ENCODE results near the gene WFS1.

Gene WFS1

GRCh38 chr4:6229671-6230501 is 39.8 kb upstream of the WFS1 start:
- H3K27me3 ChIP-seq = no peaks in the 10 kb centered on the region
- H3K4me3 ChIP-seq (ENCODE audit: low read depth, low read length) = no peak overlapping the region
- DNase-seq = no peak
- no peak for TF ChIP-seq CTCF (IDR thresholded peaks at IDR 0.05; ENCODE audit: low read depth, low read length)
- H3K36me3 ChIP-seq = no peaks in the 10 kb centered on the region
- H3K9me3 ChIP-seq = no peaks in the 10 kb centered on the region
- peaks cover 29% of the 10 kb centered on the region for H3K4me1 ChIP-seq

- no peak for DNase-seq
- H3K27me3 ChIP-seq = no peaks in the 10 kb centered on the region
- H3K4me1 ChIP-seq = peaks cover 29% of the 10 kb centered on the region
- TF ChIP-seq CTCF (IDR thresholded peaks at IDR 0.05; ENCODE audit: low read depth, low read length) = no peak
- no peaks in the 10 kb centered on the region for H3K9me3 ChIP-seq
- no peak overlapping the region for H3K4me3 ChIP-seq (ENCODE audit: low read depth, low read length)
- H3K36me3 ChIP-seq = no peaks in the 10 kb centered on the region
Measured at GRCh38 chr4:6230502-6230785, 39.2 kb upstream of the WFS1 start.

- Histone ChIP-seq H3K36me3 (no peaks in the 10 kb centered on the region), H3K4me1 (peaks cover 29% of the 10 kb centered on the region), H3K27me3 (no peaks in the 10 kb centered on the region), H3K4me3 (ENCODE audit: low read depth, low read length) (no peak overlapping the region), H3K9me3 (no peaks in the 10 kb centered on the region)
- DNase-seq = no peak
- TF ChIP-seq CTCF (IDR thresholded peaks at IDR 0.05; ENCODE audit: low read depth, low read length) = no peak
Measured at GRCh38 chr4:6230827-6231662, 38.6 kb upstream of the WFS1 start.

GRCh38 chr4:6231663-6232165 is 37.9 kb upstream of the WFS1 start:
- DNase-seq = no peak
- TF ChIP-seq CTCF (IDR thresholded peaks at IDR 0.05; ENCODE audit: low read depth, low read length) = no peak
- peaks cover 29% of the 10 kb centered on the region for H3K4me1 ChIP-seq

GRCh38 chr4:6232836-6233785 is 36.5 kb upstream of the WFS1 start:
- Histone ChIP-seq H3K9me3 (no peaks in the 10 kb centered on the region), H3K27me3 (no peaks in the 10 kb centered on the region), H3K36me3 (no peaks in the 10 kb centered on the region), H3K4me1 (peaks cover 29% of the 10 kb centered on the region), H3K4me3 (ENCODE audit: low read depth, low read length) (no peak overlapping the region)
- DNase-seq = no peak
- TF ChIP-seq CTCF (IDR thresholded peaks at IDR 0.05; ENCODE audit: low read depth, low read length) = no peak

More at GRCh38 chr4:6231663-6232165, 37.9 kb upstream of the WFS1 start:
- H3K36me3 ChIP-seq = no peaks in the 10 kb centered on the region
- H3K4me3 ChIP-seq (ENCODE audit: low read depth, low read length) = no peak overlapping the region
- H3K27me3 ChIP-seq = no peaks in the 10 kb centered on the region
- no peaks in the 10 kb centered on the region for H3K9me3 ChIP-seq

Measured in BE2C (cell line).